Measurements from ENCODE around the gene ADCYAP1R1.

The ADCYAP1R1 gene

DNA sequence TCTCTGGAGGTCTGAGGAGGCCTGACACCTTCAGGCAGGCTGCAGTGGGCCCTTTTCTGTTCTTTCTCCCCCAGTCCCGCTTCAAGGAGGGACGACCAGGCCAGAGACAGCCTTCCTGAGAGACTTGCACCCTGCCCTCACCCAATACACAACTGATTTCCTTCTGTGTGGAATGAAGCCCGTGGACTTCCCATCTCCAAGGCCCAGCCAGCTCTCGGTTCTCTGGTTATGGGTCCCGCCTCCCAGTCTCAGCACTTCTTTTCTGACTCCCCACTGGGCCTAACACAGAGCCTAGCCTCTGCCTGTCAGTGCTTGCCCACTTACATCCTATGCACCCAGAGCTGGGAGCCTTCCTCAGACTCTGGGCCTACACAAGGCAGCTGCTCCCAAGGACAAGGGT, 24.1 kb upstream of the ADCYAP1R1 start:
- no peaks in the 10 kb centered on the region for H3K4me1 ChIP-seq (ENCODE audit: low read length)
- H3K79me2 ChIP-seq (ENCODE audit: low read length) = no peaks in the 10 kb centered on the region
- no peak overlapping the region for H2AFZ ChIP-seq (ENCODE audit: low read depth, low read length)
- no peak overlapping the region for H3K4me2 ChIP-seq (ENCODE audit: low read length)
- no peaks in the 10 kb centered on the region for H3K27me3 ChIP-seq (ENCODE audit: low read depth, low read length)
- no peak for TF ChIP-seq EZH2phosphoT487 (IDR thresholded peaks at IDR 0.05; ENCODE audit: low read depth)
- TF ChIP-seq, protein P1, sequence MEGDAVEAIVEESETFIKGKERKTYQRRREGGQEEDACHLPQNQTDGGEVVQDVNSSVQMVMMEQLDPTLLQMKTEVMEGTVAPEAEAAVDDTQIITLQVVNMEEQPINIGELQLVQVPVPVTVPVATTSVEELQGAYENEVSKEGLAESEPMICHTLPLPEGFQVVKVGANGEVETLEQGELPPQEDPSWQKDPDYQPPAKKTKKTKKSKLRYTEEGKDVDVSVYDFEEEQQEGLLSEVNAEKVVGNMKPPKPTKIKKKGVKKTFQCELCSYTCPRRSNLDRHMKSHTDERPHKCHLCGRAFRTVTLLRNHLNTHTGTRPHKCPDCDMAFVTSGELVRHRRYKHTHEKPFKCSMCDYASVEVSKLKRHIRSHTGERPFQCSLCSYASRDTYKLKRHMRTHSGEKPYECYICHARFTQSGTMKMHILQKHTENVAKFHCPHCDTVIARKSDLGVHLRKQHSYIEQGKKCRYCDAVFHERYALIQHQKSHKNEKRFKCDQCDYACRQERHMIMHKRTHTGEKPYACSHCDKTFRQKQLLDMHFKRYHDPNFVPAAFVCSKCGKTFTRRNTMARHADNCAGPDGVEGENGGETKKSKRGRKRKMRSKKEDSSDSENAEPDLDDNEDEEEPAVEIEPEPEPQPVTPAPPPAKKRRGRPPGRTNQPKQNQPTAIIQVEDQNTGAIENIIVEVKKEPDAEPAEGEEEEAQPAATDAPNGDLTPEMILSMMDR (IDR thresholded peaks at IDR 0.05; ENCODE audit: low read depth, low read length) = no peak
- H3K27ac ChIP-seq (ENCODE audit: low read length) = no peak overlapping the region
- H3K9me3 ChIP-seq (ENCODE audit: insufficient read depth, low read length) = no peaks in the 10 kb centered on the region
- no peaks in the 10 kb centered on the region for H4K20me1 ChIP-seq (ENCODE audit: insufficient read depth, low read length)
- H3K4me3 ChIP-seq (ENCODE audit: low read length) = no peak overlapping the region
- H3K9ac ChIP-seq (ENCODE audit: low read length) = no peak overlapping the region
- no peaks in the 10 kb centered on the region for H3K36me3 ChIP-seq (replicated peaks; ENCODE audit: low read depth, low read length)

DNA sequence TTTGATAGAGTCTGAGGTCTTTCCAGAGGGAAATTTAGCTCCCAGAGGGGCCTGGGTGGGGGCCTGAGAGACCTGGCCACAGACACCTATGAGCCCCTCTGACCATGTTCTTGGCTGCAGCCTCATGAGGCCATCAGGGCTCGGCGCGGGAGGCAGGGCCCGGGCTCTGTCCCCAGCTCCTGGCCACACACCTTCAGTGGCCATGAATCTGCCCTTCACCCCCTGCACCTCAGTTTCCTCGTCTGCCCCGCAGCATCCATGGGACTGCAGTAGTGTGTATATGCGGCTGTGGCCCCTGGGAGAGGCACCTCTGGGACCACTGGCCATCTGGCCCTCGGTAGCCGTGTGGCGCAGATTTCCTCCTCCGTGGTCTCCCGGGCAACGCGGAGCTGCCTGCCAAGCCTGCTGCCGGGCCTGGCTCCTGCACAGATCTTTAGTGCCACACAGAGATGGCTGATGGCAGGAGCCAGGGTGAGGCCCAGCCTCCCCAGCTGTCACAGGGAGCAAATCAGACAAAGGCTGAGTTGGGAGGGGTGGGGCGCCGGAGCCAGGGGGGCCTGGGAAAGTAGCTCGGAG, 23.6 kb upstream of the ADCYAP1R1 start:
- Histone ChIP-seq H3K9me3 (ENCODE audit: insufficient read depth, low read length) (no peaks in the 10 kb centered on the region), H3K27me3 (ENCODE audit: low read depth, low read length) (no peaks in the 10 kb centered on the region), H3K4me1 (ENCODE audit: low read length) (no peaks in the 10 kb centered on the region), H2AFZ (ENCODE audit: low read depth, low read length) (no peak overlapping the region), H3K36me3 (replicated peaks; ENCODE audit: low read depth, low read length) (no peaks in the 10 kb centered on the region), H3K4me3 (ENCODE audit: low read length) (no peak overlapping the region), H3K27ac (ENCODE audit: low read length) (no peak overlapping the region), H4K20me1 (ENCODE audit: insufficient read depth, low read length) (no peaks in the 10 kb centered on the region), H3K79me2 (ENCODE audit: low read length) (no peaks in the 10 kb centered on the region), H3K9ac (ENCODE audit: low read length) (no peak overlapping the region), H3K4me2 (ENCODE audit: low read length) (no peak overlapping the region)
- TF ChIP-seq EZH2phosphoT487 (IDR thresholded peaks at IDR 0.05; ENCODE audit: low read depth) = no peak
- TF ChIP-seq, protein P1 (IDR thresholded peaks at IDR 0.05; ENCODE audit: low read depth, low read length) = no peak

DNA sequence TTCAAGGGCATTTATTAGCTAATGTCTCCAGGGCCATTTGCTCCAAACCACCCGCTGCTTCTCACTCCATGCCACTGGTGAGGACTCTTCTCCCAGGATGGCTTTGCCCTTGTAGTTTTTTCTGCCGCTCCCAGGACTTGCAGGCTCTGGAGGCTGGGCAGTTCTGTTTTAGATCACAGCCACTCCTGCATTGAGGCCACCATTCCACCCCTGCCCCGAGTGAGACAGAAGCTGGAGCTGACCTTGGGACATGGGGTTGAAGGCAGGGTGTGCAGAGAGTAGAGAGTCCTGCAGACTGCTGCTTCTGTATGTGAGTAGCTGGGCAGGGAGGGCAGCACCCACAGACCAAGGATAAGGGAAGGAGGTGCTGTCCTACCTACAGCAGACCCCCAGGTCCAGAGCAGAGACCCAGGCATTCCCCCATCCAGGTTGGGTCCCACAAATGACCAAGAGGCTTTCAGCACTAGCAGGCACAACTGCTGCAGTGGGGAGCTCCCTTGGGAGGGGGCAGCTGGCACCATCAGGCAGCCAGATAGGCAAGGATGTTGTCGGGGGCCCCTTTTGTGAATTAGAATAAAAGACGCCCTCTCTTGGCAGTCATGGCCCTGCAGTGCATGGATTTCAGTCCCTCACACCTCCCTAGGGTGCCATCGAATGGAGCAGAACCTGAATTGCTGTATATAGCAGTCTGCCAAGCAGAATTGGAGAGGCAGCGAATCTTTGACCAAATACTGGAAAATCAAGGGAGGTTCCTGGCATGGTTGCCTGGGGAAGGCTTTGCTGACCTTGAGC, 22.7 kb upstream of the ADCYAP1R1 start:
- TF ChIP-seq, protein P1 (IDR thresholded peaks at IDR 0.05; ENCODE audit: low read depth, low read length) = no peak
- no peak for TF ChIP-seq EZH2phosphoT487 (IDR thresholded peaks at IDR 0.05; ENCODE audit: low read depth)
- Histone ChIP-seq H3K4me3 (ENCODE audit: low read length) (no peak overlapping the region), H3K27ac (ENCODE audit: low read length) (no peak overlapping the region), H3K9ac (ENCODE audit: low read length) (no peak overlapping the region), H3K36me3 (replicated peaks; ENCODE audit: low read depth, low read length) (no peaks in the 10 kb centered on the region), H3K79me2 (ENCODE audit: low read length) (no peaks in the 10 kb centered on the region), H3K9me3 (ENCODE audit: insufficient read depth, low read length) (no peaks in the 10 kb centered on the region), H3K27me3 (ENCODE audit: low read depth, low read length) (no peaks in the 10 kb centered on the region), H4K20me1 (ENCODE audit: insufficient read depth, low read length) (no peaks in the 10 kb centered on the region), H2AFZ (ENCODE audit: low read depth, low read length) (no peak overlapping the region), H3K4me2 (ENCODE audit: low read length) (no peak overlapping the region), H3K4me1 (ENCODE audit: low read length) (no peaks in the 10 kb centered on the region)

- H3K4me3 ChIP-seq (ENCODE audit: low read length) = no peak overlapping the region
- no peak overlapping the region for H3K9ac ChIP-seq (ENCODE audit: low read length)
- no peaks in the 10 kb centered on the region for H3K79me2 ChIP-seq (ENCODE audit: low read length)
- H3K27me3 ChIP-seq (ENCODE audit: low read depth, low read length) = peaks cover 3% of the 10 kb centered on the region; the same call in 1 of the 2 replicates
- no peaks in the 10 kb centered on the region for H3K4me1 ChIP-seq (ENCODE audit: low read length)
- H3K4me2 ChIP-seq (ENCODE audit: low read length) = no peak overlapping the region
- H2AFZ ChIP-seq (ENCODE audit: low read depth, low read length) = no peak overlapping the region
- no peaks in the 10 kb centered on the region for H3K36me3 ChIP-seq (replicated peaks; ENCODE audit: low read depth, low read length)
- no peaks in the 10 kb centered on the region for H4K20me1 ChIP-seq (ENCODE audit: insufficient read depth, low read length)
- no peak overlapping the region for H3K27ac ChIP-seq (ENCODE audit: low read length)
- TF ChIP-seq, protein P1 (IDR thresholded peaks at IDR 0.05; ENCODE audit: low read depth, low read length) = no peak
- TF ChIP-seq EZH2phosphoT487 (IDR thresholded peaks at IDR 0.05; ENCODE audit: low read depth) = no peak
- no peaks in the 10 kb centered on the region for H3K9me3 ChIP-seq (ENCODE audit: insufficient read depth, low read length)
Observed at GRCh38 chr7:31033674-31034300, 18.3 kb upstream of the ADCYAP1R1 start.

Data from OCI-LY3 (cell line).